Smooth muscle cell (in vitro differentiated cells): Measurements from ENCODE around the gene DAPK2. TPM values are rescaled to one million over a fixed set of nuclear protein-coding genes. Genes with fewer than 3 reads are reported as not detected.

Experiments
- DNase-seq: peaks from one replicate; lab custom pipeline; 2025; ENCODE audit not compliant: unreplicated experiment; lab: John Stamatoyannopoulos, UW
- H2AFZ ChIP-seq: fragments of 200-600 bp; sonication (generic); 2 replicates; pipeline ENCODE4 v1.6.0; 2016; ENCODE audit warnings: antibody characterized with exemption, low read depth, mild to moderate bottlenecking
- H3F3A ChIP-seq: fragments of 200-600 bp; sonication (generic); 2 replicates; pipeline ENCODE4 v1.6.0; 2017; ENCODE audit warnings: antibody characterized with exemption, low read depth
- H3K27ac ChIP-seq: fragments of 200-600 bp; sonication (generic); 2 replicates; pipeline ENCODE4 v1.5.1; 2016; ENCODE audit warnings: low read depth, mild to moderate bottlenecking
- H3K27me3 ChIP-seq: fragments of 200-600 bp; sonication (generic); 2 replicates; pipeline ENCODE4 v1.6.1; 2016; ENCODE audit warnings: low read depth, mild to moderate bottlenecking
- H3K36me3 ChIP-seq: fragments of 200-600 bp; sonication (generic); 2 replicates; pipeline ENCODE4 v1.5.1; 2016; ENCODE audit warnings: low read depth
- H3K4me1 ChIP-seq: fragments of 200-600 bp; sonication (generic); 2 replicates; pipeline ENCODE4 v1.5.1; 2016; ENCODE audit warnings: low read depth
- H3K4me2 ChIP-seq: fragments of 200-600 bp; sonication (generic); 2 replicates; pipeline ENCODE4 v1.6.0; 2016; ENCODE audit warnings: mild to moderate bottlenecking
- H3K4me3 ChIP-seq: fragments of 200-600 bp; sonication (generic); 2 replicates; pipeline ENCODE4 v1.5.1; 2016; ENCODE audit warnings: mild to moderate bottlenecking
- H3K79me2 ChIP-seq: fragments of 200-600 bp; sonication (generic); 2 replicates; pipeline ENCODE4 v1.6.0; 2016; ENCODE audit warnings: low read depth, mild to moderate bottlenecking
- H3K9ac ChIP-seq: fragments of 200-600 bp; sonication (generic); 2 replicates; pipeline ENCODE4 v1.6.0; 2016; ENCODE audit warnings: low read depth
- H3K9me3 ChIP-seq: fragments of 200-600 bp; sonication (generic); replicated peaks from 2 replicates; pipeline ENCODE4 v1.5.1; 2016; ENCODE audit warnings: low read depth
- H4K20me1 ChIP-seq: fragments of 200-600 bp; sonication (generic); 2 replicates; pipeline ENCODE4 v1.6.0; 2016; ENCODE audit warnings: low read depth
- WGBS: methylation state at CpG from one replicate; pipeline ENCODE4 v1.1.7; 2016; ENCODE audit warnings: low lambda C conversion rate; 5-methylcytosine and 5-hydroxymethylcytosine counted together
- polyA plus RNA-seq: library from polyadenylated mRNA; unstranded; fragments of >200 nt; fragmentation: Nextera tagmentation; extraction: Ambion mirVana; gene quantifications from 2 replicates; pipeline ENCODE4 v1.2.1, GENCODE V29; 2016
- total RNA-seq: library from RNA; depleted of rRNA; stranded (reverse); fragments of >200 nt; gene quantifications from 2 replicates; pipeline ENCODE4 v1.2.3, GENCODE V29; 2014
- TF ChIP-seq, protein P1 (sequence below): fragments of 200-600 bp; sonication (generic); IDR thresholded peaks from 2 replicates; pipeline ENCODE4 v1.5.1; 2017; ENCODE audit warnings: borderline replicate concordance, mild to moderate bottlenecking, antibody characterized with exemption; ENCODE audit not compliant: insufficient read depth, poor library complexity, severe bottlenecking

DAPK2 gene
- total and polyA plus RNA-seq, 2 experiments from 2014 or later = not detected

DNA sequence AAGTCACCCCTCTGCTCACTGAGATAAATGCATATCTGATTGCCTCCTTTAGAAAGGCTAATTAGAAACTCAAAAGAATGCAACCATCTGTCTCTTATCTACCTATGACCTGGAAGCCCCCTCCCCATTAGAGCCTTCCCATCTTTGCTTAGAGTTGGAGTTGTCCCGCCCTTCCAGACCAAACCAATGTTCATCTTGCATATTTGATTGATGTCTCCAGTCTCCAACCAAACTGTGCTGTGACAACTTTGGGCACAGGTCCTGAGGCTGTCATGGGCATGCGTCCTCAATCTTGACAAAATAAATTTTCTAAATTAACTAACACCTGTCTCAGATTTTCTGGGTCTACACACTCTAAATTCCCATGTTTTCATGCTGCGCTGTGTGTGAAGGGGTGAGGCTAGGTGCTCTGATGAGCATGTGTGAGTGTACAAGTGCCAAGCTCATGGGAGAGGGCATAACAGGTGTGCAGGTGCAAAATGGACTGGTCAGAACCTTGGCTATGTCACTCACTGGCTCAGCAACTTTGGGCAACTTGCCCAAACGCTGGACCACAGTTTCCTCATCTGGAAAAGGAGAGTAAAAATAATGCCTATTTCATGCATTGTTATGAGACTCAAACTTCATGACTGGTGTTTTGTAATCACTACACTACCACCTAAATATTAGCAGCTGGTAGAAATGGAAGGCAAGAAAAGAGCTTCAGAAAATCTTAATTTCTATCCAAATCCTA, 7.2 kb downstream of the DAPK2 start:
- no peak for DNase-seq
- Histone ChIP-seq H3K27ac (no peak overlapping the region), H3K9me3 (no peaks in the 10 kb centered on the region), H3F3A (no peaks in the 10 kb centered on the region), H2AFZ (no peak overlapping the region), H3K36me3 (no peaks in the 10 kb centered on the region), H3K4me2 (no peak overlapping the region), H4K20me1 (no peaks in the 10 kb centered on the region), H3K9ac (no peak overlapping the region), H3K27me3 (peaks cover 19% of the 10 kb centered on the region), H3K4me1 (no peaks in the 10 kb centered on the region), H3K79me2 (no peaks in the 10 kb centered on the region), H3K4me3 (no peak overlapping the region)
- WGBS = 92% methylated on average over 4 of the region's 4 CpGs
- TF ChIP-seq, protein P1, sequence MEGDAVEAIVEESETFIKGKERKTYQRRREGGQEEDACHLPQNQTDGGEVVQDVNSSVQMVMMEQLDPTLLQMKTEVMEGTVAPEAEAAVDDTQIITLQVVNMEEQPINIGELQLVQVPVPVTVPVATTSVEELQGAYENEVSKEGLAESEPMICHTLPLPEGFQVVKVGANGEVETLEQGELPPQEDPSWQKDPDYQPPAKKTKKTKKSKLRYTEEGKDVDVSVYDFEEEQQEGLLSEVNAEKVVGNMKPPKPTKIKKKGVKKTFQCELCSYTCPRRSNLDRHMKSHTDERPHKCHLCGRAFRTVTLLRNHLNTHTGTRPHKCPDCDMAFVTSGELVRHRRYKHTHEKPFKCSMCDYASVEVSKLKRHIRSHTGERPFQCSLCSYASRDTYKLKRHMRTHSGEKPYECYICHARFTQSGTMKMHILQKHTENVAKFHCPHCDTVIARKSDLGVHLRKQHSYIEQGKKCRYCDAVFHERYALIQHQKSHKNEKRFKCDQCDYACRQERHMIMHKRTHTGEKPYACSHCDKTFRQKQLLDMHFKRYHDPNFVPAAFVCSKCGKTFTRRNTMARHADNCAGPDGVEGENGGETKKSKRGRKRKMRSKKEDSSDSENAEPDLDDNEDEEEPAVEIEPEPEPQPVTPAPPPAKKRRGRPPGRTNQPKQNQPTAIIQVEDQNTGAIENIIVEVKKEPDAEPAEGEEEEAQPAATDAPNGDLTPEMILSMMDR = no peak

- Histone ChIP-seq H4K20me1 (no peaks in the 10 kb centered on the region), H2AFZ (no peak overlapping the region), H3K27me3 (peaks cover 8% of the 10 kb centered on the region), H3F3A (no peaks in the 10 kb centered on the region), H3K9me3 (no peaks in the 10 kb centered on the region), H3K27ac (no peak overlapping the region), H3K9ac (no peak overlapping the region), H3K4me3 (no peak overlapping the region), H3K4me1 (no peaks in the 10 kb centered on the region), H3K36me3 (no peaks in the 10 kb centered on the region), H3K79me2 (no peaks in the 10 kb centered on the region), H3K4me2 (no peak overlapping the region)
- TF ChIP-seq, protein P1 = no peak
- DNase-seq = no peak
- WGBS = 45% methylated on average over 2 of the region's 2 CpGs
Observed at GRCh38 chr15:64037966-64038365, 8.3 kb downstream of the DAPK2 start.

GRCh38 chr15:64037116-64037515, 9.2 kb downstream of the DAPK2 start:
- no peak for DNase-seq
- Histone ChIP-seq H3K4me2 (no peak overlapping the region), H3K9me3 (no peaks in the 10 kb centered on the region), H4K20me1 (no peaks in the 10 kb centered on the region), H2AFZ (no peak overlapping the region), H3K9ac (no peak overlapping the region), H3K27me3 (no peaks in the 10 kb centered on the region), H3K27ac (no peak overlapping the region), H3F3A (no peaks in the 10 kb centered on the region), H3K79me2 (no peaks in the 10 kb centered on the region), H3K36me3 (no peaks in the 10 kb centered on the region), H3K4me1 (no peaks in the 10 kb centered on the region), H3K4me3 (no peak overlapping the region)
- TF ChIP-seq, protein P1 = no peak
- WGBS = 96% methylated on average over 3 of the region's 3 CpGs

DNA sequence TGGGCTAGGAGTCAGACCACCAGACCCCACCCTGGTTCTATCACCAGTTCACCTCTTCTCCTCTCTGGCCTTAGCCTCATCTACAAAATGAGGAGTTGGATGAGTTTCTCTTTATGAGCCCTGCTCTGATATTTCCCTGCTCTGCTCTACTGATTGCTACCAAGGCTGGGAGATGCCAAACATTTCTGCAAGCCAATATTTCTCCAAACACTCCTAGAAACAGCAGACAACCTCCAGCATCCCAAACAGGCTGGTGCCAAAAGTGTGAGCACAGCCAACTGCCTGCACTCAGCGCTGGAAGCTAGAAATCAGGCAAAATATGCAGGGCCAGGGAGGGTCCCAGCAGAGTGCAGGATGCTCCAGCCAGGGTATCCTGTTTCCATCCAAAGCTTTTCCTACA, 10.8 kb downstream of the DAPK2 start:
- no peak overlapping the region for H3K4me2 ChIP-seq

More for the DNA sequence above, 10.8 kb downstream of the DAPK2 start:
- H3K4me1 ChIP-seq = no peaks in the 10 kb centered on the region
- no peaks in the 10 kb centered on the region for H3K36me3 ChIP-seq
- 100% methylated on average over 1 of the region's 1 CpG for WGBS
- no peaks in the 10 kb centered on the region for H3K9me3 ChIP-seq
- H3F3A ChIP-seq = no peaks in the 10 kb centered on the region
- TF ChIP-seq, protein P1 = no peak
- H3K79me2 ChIP-seq = no peaks in the 10 kb centered on the region
- no peak overlapping the region for H2AFZ ChIP-seq
- H3K4me3 ChIP-seq = no peak overlapping the region
- no peak overlapping the region for H3K27ac ChIP-seq
- no peak for DNase-seq
- H3K27me3 ChIP-seq = no peaks in the 10 kb centered on the region
- H4K20me1 ChIP-seq = no peaks in the 10 kb centered on the region
- H3K9ac ChIP-seq = no peak overlapping the region
